ENCODE measurements around the gene LGR5. TPM values are rescaled to one million over a fixed set of nuclear protein-coding genes. Genes with fewer than 3 reads are reported as not detected.

The LGR5 gene
- total RNA-seq, 1 experiment from 2014 or later = not detected

DNA sequence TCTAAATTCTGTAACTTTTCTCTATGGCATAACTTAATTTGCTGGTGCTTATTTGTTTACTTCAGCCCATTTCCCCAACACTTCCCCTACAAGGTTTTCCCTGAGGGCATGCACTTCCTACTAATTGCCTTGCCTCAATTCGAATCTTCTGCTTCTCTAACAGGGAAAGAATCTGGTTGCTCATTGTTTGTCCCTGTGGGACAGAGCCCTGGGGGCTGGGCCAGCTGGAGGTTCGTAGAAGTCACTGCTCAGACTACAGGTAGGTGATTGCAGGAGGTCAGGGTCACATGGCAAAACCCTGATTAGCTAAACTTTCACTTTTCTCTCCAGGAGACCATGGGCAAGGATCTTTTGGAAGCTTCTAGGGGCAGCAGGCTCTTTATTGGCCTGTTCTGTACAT, 152.0 kb downstream of the LGR5 start:
- no peak for DNase-seq
- no peaks in the 10 kb centered on the region for H3K9me2 ChIP-seq (replicated peaks; ENCODE audit: insufficient read depth, low read length)

DNA sequence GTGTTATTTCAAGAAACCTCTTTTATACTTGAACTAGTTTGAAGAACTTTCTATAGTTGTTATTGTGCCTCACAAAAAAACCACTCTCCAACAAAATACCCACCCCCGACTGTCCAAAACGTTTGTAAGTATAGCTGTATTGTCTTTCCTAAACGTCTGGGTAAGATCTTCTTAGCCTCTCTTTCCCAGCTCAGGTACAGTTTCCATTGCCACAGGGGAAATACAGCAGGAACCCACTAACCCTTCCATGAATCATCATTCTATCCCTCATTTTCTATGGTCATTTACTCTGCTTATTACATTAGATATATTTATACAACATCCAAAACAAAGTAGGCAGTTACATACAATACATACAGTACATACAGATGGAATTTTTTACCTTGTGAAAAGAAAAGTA, 153.2 kb downstream of the LGR5 start:
- Histone ChIP-seq H3K27ac (ENCODE audit: low read length) (no peak overlapping the region), H3K4me2 (ENCODE audit: low read depth, low read length, poor library complexity, severe bottlenecking) (no peak overlapping the region), H3K36me3 (ENCODE audit: insufficient read depth, low read length) (no peaks in the 10 kb centered on the region), H3K79me2 (ENCODE audit: low read length) (no peaks in the 10 kb centered on the region), H4K20me1 (ENCODE audit: insufficient read depth, low read depth, low read length) (no peaks in the 10 kb centered on the region), H3K9me2 (replicated peaks; ENCODE audit: insufficient read depth, low read length) (no peaks in the 10 kb centered on the region), H3K9ac (ENCODE audit: low read length) (no peak overlapping the region), H3K9me3 (ENCODE audit: low read length) (no peaks in the 10 kb centered on the region), H3K4me1 (ENCODE audit: low read length) (no peaks in the 10 kb centered on the region), H2AFZ (ENCODE audit: low read length) (no peak overlapping the region), H3K27me3 (ENCODE audit: low read length) (no peaks in the 10 kb centered on the region), H3K4me3 (ENCODE audit: low read length) (no peak overlapping the region)
- DNase-seq = no peak

More for the DNA sequence above, 152.0 kb downstream of the LGR5 start:
- Histone ChIP-seq H3K4me2 (ENCODE audit: low read depth, low read length, poor library complexity, severe bottlenecking) (no peak overlapping the region), H3K27me3 (ENCODE audit: low read length) (no peaks in the 10 kb centered on the region), H3K79me2 (ENCODE audit: low read length) (no peaks in the 10 kb centered on the region), H3K4me3 (ENCODE audit: low read length) (no peak overlapping the region), H3K9ac (ENCODE audit: low read length) (no peak overlapping the region), H3K36me3 (ENCODE audit: insufficient read depth, low read length) (no peaks in the 10 kb centered on the region), H4K20me1 (ENCODE audit: insufficient read depth, low read depth, low read length) (no peaks in the 10 kb centered on the region), H2AFZ (ENCODE audit: low read length) (no peak overlapping the region), H3K27ac (ENCODE audit: low read length) (no peak overlapping the region), H3K9me3 (ENCODE audit: low read length) (no peaks in the 10 kb centered on the region), H3K4me1 (ENCODE audit: low read length) (no peaks in the 10 kb centered on the region)

DNA sequence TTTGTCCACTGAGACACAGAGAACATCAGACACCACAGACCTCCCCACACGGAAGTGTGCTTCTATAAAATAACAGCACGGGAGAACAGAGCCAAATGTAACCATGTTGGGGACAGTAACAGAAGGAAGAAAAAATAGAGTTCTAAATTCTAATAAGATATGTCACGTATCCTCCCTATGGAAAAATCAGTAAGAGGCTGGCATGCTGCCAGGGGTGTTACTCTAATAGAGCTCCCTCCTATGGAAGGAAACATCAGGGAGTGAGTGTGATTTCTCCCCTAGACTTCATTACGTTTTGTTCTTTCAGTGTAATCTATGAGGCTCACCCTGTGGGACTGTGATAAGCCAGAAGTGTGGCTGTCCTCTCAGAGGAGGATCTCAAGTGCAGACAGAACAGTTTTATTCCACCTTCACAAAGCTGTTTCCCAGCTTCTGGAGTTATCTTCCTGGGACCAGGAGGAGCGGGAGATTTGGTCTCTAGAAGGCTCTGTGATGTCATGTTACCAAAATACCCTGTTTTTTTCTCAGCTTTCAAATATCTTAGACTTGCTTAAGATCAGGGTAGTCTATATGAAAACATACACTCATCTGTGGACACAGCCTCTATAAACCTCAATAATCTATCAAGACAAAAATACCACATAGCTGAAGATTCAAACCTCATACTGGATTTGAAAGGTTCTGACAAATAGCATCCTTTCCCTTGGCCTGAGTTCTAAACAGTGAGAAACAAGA, 154.8 kb downstream of the LGR5 start:
- Histone ChIP-seq H3K9ac (ENCODE audit: low read length) (no peak overlapping the region), H3K4me2 (ENCODE audit: low read depth, low read length, poor library complexity, severe bottlenecking) (no peak overlapping the region), H3K27ac (ENCODE audit: low read length) (no peak overlapping the region), H4K20me1 (ENCODE audit: insufficient read depth, low read depth, low read length) (no peaks in the 10 kb centered on the region), H3K79me2 (ENCODE audit: low read length) (no peaks in the 10 kb centered on the region), H3K9me3 (ENCODE audit: low read length) (no peaks in the 10 kb centered on the region), H3K4me1 (ENCODE audit: low read length) (no peaks in the 10 kb centered on the region), H2AFZ (ENCODE audit: low read length) (no peak overlapping the region), H3K27me3 (ENCODE audit: low read length) (no peaks in the 10 kb centered on the region), H3K36me3 (ENCODE audit: insufficient read depth, low read length) (no peaks in the 10 kb centered on the region), H3K9me2 (replicated peaks; ENCODE audit: insufficient read depth, low read length) (no peaks in the 10 kb centered on the region), H3K4me3 (ENCODE audit: low read length) (no peak overlapping the region)
- no peak for DNase-seq

GRCh38 chr12:71599210-71599609, 159.6 kb downstream of the LGR5 start:
- Histone ChIP-seq H3K4me1 (ENCODE audit: low read length) (no peaks in the 10 kb centered on the region), H3K9me2 (replicated peaks; ENCODE audit: insufficient read depth, low read length) (no peaks in the 10 kb centered on the region), H3K27me3 (ENCODE audit: low read length) (no peaks in the 10 kb centered on the region), H3K27ac (ENCODE audit: low read length) (no peak overlapping the region), H3K36me3 (ENCODE audit: insufficient read depth, low read length) (no peaks in the 10 kb centered on the region), H3K4me2 (ENCODE audit: low read depth, low read length, poor library complexity, severe bottlenecking) (no peak overlapping the region), H2AFZ (ENCODE audit: low read length) (no peak overlapping the region), H3K4me3 (ENCODE audit: low read length) (no peak overlapping the region), H3K79me2 (ENCODE audit: low read length) (no peaks in the 10 kb centered on the region), H4K20me1 (ENCODE audit: insufficient read depth, low read depth, low read length) (no peaks in the 10 kb centered on the region), H3K9ac (ENCODE audit: low read length) (no peak overlapping the region), H3K9me3 (ENCODE audit: low read length) (no peaks in the 10 kb centered on the region)
- DNase-seq = no peak

- no peaks in the 10 kb centered on the region for H3K9me2 ChIP-seq (replicated peaks; ENCODE audit: insufficient read depth, low read length)
- no peaks in the 10 kb centered on the region for H3K9me3 ChIP-seq (ENCODE audit: low read length)
- H3K36me3 ChIP-seq (ENCODE audit: insufficient read depth, low read length) = no peaks in the 10 kb centered on the region
- no peaks in the 10 kb centered on the region for H3K79me2 ChIP-seq (ENCODE audit: low read length)
- no peak overlapping the region for H2AFZ ChIP-seq (ENCODE audit: low read length)
- H3K4me1 ChIP-seq (ENCODE audit: low read length) = no peaks in the 10 kb centered on the region
- no peak for DNase-seq
- H3K27me3 ChIP-seq (ENCODE audit: low read length) = no peaks in the 10 kb centered on the region
- H3K27ac ChIP-seq (ENCODE audit: low read length) = no peak overlapping the region
- no peaks in the 10 kb centered on the region for H4K20me1 ChIP-seq (ENCODE audit: insufficient read depth, low read depth, low read length)
- H3K4me3 ChIP-seq (ENCODE audit: low read length) = no peak overlapping the region
- no peak overlapping the region for H3K9ac ChIP-seq (ENCODE audit: low read length)
- H3K4me2 ChIP-seq (ENCODE audit: low read depth, low read length, poor library complexity, severe bottlenecking) = no peak overlapping the region
These were observed 161.9 kb downstream of the LGR5 start for GRCh38 chr12:71601546-71601945.

- Histone ChIP-seq H3K9me3 (ENCODE audit: low read length) (no peaks in the 10 kb centered on the region), H3K36me3 (ENCODE audit: insufficient read depth, low read length) (peaks cover 14% of the 10 kb centered on the region; the same call in 1 of the 2 replicates), H3K27me3 (ENCODE audit: low read length) (no peaks in the 10 kb centered on the region), H3K4me1 (ENCODE audit: low read length) (no peaks in the 10 kb centered on the region), H2AFZ (ENCODE audit: low read length) (no peak overlapping the region), H3K79me2 (ENCODE audit: low read length) (no peaks in the 10 kb centered on the region), H3K4me3 (ENCODE audit: low read length) (no peak overlapping the region), H3K9ac (ENCODE audit: low read length) (no peak overlapping the region), H4K20me1 (ENCODE audit: insufficient read depth, low read depth, low read length) (0 out of 2 replicates have a peak, but pooled peaks cover 3% of the 10 kb centered on the region), H3K9me2 (replicated peaks; ENCODE audit: insufficient read depth, low read length) (no peaks in the 10 kb centered on the region), H3K27ac (ENCODE audit: low read length) (no peak overlapping the region), H3K4me2 (ENCODE audit: low read depth, low read length, poor library complexity, severe bottlenecking) (no peak overlapping the region)
- DNase-seq = no peak
These were observed 163.4 kb downstream of the LGR5 start for GRCh38 chr12:71602761-71603577.

DNA sequence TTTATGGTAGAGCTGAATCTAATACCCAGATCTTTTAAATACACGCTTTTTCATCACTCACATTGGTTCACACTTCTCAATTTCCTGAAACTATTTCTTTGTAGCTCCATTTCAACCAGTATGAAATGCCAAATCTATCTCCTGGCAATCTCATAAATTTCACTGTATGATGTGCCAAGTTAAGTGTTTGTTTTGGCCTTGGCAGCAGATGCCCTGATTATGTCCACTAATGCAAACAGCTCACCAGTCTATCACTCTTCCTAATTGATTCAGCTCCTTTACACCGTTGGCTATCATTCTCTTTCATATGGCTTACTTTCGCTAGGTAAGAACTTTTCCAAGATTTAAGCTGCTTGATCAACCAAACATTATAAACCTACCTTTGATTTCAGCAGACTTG, 165.4 kb downstream of the LGR5 start:
- H4K20me1 ChIP-seq (ENCODE audit: insufficient read depth, low read depth, low read length) = 0 out of 2 replicates have a peak, but pooled peaks cover 3% of the 10 kb centered on the region
- H3K27ac ChIP-seq (ENCODE audit: low read length) = no peak overlapping the region
- peaks cover 33% of the 10 kb centered on the region for H3K36me3 ChIP-seq (ENCODE audit: insufficient read depth, low read length)
- no peak overlapping the region for H3K4me3 ChIP-seq (ENCODE audit: low read length)
- H3K79me2 ChIP-seq (ENCODE audit: low read length) = no peaks in the 10 kb centered on the region
- no peaks in the 10 kb centered on the region for H3K9me3 ChIP-seq (ENCODE audit: low read length)
- no peaks in the 10 kb centered on the region for H3K27me3 ChIP-seq (ENCODE audit: low read length)
- H2AFZ ChIP-seq (ENCODE audit: low read length) = no peak overlapping the region
- no peak overlapping the region for H3K9ac ChIP-seq (ENCODE audit: low read length)
- H3K4me2 ChIP-seq (ENCODE audit: low read depth, low read length, poor library complexity, severe bottlenecking) = no peak overlapping the region
- DNase-seq = no peak
- H3K4me1 ChIP-seq (ENCODE audit: low read length) = no peaks in the 10 kb centered on the region
- no peaks in the 10 kb centered on the region for H3K9me2 ChIP-seq (replicated peaks; ENCODE audit: insufficient read depth, low read length)

DNA sequence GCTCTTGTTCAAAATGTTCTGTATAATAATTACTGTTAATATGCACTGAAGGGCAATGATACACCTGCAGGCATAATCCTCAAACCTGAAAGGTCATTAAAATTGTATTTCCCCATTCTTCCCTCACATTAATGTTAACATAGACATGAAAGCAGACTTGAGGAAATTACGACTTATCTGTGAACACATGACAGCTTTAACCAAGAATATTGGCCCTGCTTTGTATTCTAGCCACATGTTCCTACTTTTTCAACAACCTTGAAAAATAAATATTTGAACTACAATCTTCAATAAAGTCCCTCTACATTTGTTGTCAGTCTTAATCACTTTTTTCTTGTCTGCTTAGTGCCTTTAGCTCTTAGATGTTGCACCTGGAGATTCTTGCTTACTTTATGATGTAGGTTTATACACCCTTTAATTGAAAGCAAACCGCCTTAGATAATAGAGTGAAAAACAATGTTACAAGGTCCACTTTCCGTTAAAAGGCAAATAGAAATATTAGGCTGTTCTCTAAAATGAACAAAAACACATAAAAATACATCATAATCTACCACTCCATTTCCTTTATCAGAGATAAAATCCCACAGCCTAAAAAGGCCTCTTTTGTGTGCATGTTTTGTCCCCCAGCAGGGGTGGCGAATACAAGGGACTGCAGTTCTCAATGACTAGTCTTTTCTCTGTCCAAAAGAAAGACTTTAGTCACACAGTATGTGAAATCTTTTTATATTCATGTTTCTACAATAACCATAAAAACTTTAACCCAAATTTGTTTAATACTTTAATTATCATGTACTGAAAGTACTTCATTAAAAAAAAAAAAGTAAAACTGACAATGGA, 168.1 kb downstream of the LGR5 start:
- Histone ChIP-seq H3K27me3 (ENCODE audit: low read length) (no peaks in the 10 kb centered on the region), H3K4me3 (ENCODE audit: low read length) (no peak overlapping the region), H3K9me2 (replicated peaks; ENCODE audit: insufficient read depth, low read length) (no peaks in the 10 kb centered on the region), H3K4me1 (ENCODE audit: low read length) (no peaks in the 10 kb centered on the region), H3K9me3 (ENCODE audit: low read length) (no peaks in the 10 kb centered on the region), H3K4me2 (ENCODE audit: low read depth, low read length, poor library complexity, severe bottlenecking) (no peak overlapping the region), H2AFZ (ENCODE audit: low read length) (no peak overlapping the region), H3K79me2 (ENCODE audit: low read length) (no peaks in the 10 kb centered on the region), H3K9ac (ENCODE audit: low read length) (no peak overlapping the region), H3K27ac (ENCODE audit: low read length) (no peak overlapping the region), H4K20me1 (ENCODE audit: insufficient read depth, low read depth, low read length) (0 out of 2 replicates have a peak, but pooled peaks cover 3% of the 10 kb centered on the region), H3K36me3 (ENCODE audit: insufficient read depth, low read length) (peaks cover 56% of the 10 kb centered on the region)
- no peak for DNase-seq
